ENCODE data around the gene UBA52. TPM values are rescaled to one million over a fixed set of nuclear protein-coding genes. Genes with fewer than 3 reads are reported as not detected.

UBA52 gene
- polyA plus RNA-seq, 1 donor, result 1,288 TPM

DNA sequence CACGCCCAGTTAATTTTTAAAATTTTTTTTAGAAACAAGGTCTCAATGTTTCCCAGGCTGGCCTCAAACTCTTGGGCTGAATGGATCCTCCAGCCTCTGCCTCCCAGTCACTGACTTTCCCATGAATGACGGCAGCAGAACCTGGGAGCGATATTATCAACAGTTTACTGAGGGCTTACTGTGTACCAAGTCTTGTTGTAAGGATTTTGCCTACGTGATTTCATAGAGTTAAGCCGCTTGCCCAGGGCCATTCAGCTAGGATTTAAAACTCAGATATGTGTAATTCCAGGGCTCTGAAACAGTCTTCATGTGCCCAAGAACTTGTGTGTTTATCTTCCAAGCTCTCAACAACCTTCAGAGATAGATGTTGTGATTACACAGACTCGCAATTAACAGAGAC is 20.0 kb upstream of the UBA52 start:
- no peak for DNase-seq (ENCODE audit: low read depth)

- DNase-seq (ENCODE audit: low read depth), result peak; percentile 98
Measured at GRCh38 chr19:18557411-18558201, 14.1 kb upstream of the UBA52 start, which contains the start of gene KXD1. Gene KXD1 (plus strand): TSS chr19:18557870. CDS start chr19:18562057, 4,187 bp downstream.

- DNase-seq (ENCODE audit: low read depth), result no peak
Measured at GRCh38 chr19:18558202-18558555, 13.5 kb upstream of the UBA52 start.

DNA sequence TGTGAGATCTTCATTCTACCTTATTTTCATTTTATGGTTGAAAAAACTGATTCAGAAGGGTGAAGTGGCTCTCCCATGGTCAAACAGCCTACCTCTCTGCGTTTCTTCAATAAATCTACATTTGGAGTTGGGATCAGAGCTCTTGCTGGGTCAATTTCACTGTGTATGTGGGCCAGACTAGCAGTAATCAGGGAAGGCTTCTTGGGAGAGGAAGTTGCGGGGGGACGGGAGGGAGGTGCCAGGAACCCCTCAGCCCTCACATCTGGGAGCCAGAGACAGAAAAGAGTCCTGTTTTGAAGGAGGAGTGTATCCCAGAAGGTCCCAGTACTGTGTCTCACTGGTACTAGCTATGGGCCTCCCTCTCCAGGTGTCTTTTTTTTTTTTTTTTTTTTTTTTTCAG is 13.1 kb upstream of the UBA52 start:
- no peak for DNase-seq (ENCODE audit: low read depth)

GRCh38 chr19:18559685-18560084 is 12.0 kb upstream of the UBA52 start:
- DNase-seq (ENCODE audit: low read depth), result no peak

GRCh38 chr19:18562086-18562485 is 9.6 kb upstream of the UBA52 start:
- DNase-seq (ENCODE audit: low read depth), result no peak

- DNase-seq (ENCODE audit: low read depth), result no peak
Measured at GRCh38 chr19:18566953-18567352, 4.7 kb upstream of the UBA52 start.

- no peak for DNase-seq (ENCODE audit: low read depth)
Measured at GRCh38 chr19:18568367-18568766, 3.3 kb upstream of the UBA52 start.

- no peak for DNase-seq (ENCODE audit: low read depth)
Measured at GRCh38 chr19:18574691-18575291, 3.1 kb downstream of the UBA52 start.

GRCh38 chr19:18576383-18576782 is 4.7 kb downstream of the UBA52 start:
- no peak for DNase-seq (ENCODE audit: low read depth)

DNA sequence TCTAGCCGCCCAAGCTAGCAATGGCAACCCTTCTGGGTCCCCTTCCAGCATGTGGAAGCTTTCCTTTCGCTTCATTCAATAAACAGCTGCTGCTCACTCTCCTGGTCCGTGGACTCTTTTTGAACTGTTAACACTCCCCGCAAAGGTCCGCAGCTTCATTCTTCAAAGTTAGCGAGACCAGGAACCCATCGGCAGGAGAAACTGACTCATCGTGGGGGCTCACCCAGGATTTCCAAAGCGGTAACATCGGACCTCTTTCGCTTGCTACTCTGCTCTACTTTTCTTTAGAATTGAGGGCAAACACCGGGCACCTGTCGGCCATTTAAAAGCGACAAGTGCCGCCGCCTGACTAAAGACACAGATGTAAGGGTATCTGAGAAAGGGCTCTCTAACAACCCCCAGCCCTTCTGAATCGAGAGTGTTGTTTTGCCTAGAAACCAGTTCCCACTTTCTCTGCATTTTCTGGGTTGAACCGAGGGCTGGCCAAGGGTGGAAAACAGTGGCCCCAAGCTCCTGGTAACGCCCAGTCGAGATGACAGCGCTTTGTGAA is 5.8 kb downstream of the UBA52 start:
- DNase-seq (ENCODE audit: low read depth), result no peak

GRCh38 chr19:18580311-18580710 is 8.7 kb downstream of the UBA52 start:
- no peak for DNase-seq (ENCODE audit: low read depth)

GRCh38 chr19:18586306-18586705 is 14.6 kb downstream of the UBA52 start:
- DNase-seq (ENCODE audit: low read depth), result no peak

DNA sequence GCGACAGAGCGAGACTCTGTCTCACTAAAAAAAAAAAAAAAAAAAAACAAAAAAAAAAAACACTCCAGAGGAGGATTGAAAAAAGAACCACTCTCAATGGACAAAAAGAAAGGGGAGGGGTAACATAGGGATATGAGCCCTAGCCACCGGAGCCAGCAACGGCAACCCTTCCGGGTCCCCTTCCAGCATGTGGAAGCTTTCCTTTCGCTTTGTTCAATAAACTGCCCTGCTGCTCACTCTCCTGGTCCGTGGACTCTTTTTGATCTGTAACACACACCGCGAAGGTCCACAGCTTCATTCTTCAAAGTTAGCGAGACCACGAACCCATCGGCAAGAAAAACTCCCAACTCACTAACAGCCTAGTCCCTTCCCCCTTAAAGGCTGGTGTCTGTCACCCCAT is 15.9 kb downstream of the UBA52 start:
- DNase-seq (ENCODE audit: low read depth), result no peak

DNA sequence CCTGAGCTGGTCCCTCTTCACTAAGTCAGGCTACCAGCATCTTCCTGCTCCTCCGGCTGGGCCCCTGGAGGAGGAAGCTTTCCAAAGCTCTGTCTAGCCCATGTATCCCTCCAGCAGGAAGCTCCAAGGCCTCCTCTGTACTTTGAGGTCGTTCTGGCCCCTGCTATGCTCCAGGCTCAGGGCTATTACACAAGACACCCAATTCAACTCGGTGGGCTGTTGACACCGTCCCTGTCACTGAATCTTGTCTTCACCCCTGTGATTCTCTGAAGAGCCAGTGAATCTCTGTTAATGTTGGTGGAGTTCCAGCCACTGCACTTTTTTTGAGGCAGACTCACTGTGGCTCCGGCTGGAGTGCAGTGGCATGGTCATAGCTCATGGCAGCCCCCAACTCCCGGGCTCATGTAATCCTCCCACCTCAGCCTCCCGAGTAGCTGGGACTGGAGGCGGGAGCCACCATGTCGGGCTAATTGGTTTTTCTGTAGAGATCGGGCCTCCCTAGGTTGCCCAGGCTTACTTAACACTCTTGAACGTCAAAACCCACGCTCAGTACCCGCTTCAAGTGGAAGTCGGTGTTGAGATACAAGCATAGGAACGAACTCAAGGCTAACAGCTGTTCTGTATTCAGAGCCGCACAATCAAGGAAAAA is 16.4 kb downstream of the UBA52 start:
- no peak for DNase-seq (ENCODE audit: low read depth)

DNA sequence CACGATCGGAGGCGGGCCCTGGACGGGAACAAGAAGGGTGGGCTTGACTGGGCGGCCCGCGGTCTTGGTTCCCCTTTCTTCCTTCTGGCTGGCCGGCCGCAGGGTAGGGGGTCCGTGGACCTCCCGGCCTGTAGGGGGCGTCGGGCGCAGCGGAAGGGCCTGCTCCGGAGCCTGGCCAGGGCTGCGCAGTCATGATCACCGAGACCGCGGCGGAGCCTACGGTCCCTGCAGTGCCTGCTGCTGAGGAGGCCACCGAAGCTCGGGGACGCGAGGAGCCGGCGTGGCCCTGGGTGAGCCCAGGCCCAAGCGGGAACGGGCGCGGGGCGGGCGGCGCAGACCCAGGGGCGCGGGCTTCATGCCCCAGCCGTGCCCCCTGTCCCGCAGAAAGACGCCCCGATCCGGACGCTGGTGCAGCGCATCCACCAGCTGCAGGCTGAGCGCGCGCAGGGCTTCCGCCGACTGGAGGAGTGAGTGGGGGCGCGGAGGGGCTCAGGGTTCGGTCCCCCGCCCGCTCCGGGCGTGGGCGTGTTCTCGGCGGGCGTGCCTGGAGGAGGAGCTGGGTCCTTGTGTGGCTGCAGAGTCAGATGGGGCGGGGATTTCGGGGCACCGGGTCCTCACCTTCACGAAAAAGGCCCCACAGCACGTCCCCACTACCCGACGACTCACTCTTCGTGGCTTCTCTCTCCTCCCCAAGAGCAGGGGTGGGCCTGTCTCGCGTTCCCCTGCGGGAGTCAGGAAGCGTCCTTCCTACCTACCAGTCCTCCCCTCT is 17.1 kb downstream of the UBA52 start, which contains the start of gene REX1BD:
REX1BD (plus strand) TSS at position 188 of the 769 bp plus-strand sequence; CDS start at position 192, 4 bp downstream.
- DNase-seq (ENCODE audit: low read depth), result peak; percentile 50

DNA sequence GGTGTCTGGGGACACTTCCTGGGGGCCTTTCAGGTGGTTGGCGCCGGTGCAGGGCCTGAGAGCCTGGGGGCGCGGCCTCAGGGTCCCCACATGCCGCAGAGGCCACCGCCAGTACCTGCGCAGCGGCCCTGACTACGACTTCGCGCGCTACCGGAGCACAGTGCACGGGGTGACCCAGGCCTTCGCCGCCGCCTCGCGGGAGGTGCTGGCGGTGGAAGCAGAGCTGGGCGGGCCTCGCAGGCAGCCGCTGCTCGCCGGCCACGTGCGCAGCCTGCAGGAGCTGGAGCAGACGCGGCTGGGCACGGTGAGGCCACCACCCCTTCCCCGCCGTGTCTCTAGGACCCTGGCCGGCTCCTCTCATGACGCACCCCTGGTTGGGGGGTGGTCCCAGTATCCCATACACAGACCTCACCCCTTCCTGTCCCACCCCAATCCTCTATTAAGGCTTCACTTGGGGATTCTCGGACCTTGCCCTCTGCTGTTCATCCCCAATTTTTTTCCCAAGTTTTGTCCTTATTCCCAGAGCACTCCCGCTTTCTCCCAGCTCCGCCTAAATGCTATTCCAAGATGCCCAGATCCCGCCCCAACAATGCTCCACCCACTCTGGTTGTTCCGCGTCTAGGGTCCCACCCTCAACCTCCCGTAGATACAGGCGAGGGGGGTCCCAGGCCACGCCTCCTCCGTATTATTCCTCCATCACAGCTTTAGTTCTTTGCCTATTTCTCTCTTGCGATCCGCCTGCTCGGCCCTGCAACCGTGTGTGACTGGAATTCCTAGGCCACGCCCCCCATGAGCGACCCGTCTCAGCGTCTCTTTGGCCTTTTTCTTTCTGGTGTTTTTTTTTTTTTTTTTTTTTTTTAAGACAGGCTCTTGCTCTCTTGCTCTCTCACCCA is 18.0 kb downstream of the UBA52 start:
- no peak for DNase-seq (ENCODE audit: low read depth)

DNA sequence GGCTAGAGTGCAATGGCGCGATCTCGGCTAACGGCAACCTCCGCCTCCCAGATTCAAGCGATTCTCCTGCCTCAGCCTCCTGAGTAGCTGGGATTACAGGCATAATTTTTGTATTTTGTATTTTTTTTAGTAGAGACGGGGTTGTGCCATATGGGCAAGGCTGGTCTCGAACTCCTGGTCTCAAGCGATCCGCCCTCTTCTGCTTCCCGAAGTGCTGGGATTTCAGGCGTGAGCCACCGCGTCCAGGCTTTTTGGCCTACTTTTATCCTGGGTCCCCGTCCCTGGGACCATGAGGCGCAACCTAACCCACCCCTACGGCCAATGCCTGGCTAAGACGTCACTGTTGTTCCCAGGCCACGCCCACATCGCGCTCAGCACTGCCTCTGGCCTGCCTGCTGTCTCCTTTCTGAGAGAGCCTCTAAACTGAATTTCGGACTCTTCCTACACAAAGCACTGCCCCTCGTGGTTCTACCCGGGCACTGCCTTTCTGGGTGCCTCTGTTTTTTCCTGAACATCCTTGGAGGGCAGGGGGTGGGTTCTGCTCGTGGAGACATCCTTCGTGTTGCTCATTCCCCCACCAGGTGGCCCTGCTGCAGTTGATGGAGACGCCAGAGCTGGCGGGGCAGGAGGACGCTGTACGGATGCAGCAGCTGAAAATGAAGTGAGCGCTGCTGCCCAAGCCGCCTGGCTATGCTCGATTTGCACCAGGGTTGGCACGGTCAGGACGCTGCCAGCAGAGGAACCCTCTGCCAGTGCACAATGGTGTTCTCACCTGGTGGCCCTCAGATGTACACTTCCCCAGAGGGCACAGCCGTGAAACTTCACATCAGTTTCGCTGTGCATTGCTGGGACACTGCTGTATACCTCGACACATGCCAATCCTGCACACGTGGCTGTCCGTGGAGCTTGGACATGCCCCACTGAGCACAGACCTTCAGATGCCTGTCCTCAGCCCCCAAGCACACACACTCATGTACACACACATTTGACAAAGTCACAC is 18.9 kb downstream of the UBA52 start:
- DNase-seq (ENCODE audit: low read depth), result peak; percentile 59

- no peak for DNase-seq (ENCODE audit: low read depth)
Measured at GRCh38 chr19:18591735-18592385, 20.2 kb downstream of the UBA52 start.
